ES-I3 (cell line): Measurements from ENCODE around the gene DIAPH3.
"Not testable (repeated sequence)": the region's sequence is repeated elsewhere in the genome, so short reads cannot be mapped to it uniquely, and the experiment has no call there.

ENCODE experiments used
- H3K36me3 ChIP-seq: 2 replicates; pipeline ENCODE4 v1.6.1; 2013; ENCODE audit warnings: mild to moderate bottlenecking, low read length, control low read depth, moderate library complexity; ENCODE audit not compliant: insufficient read depth
- H3K4me1 ChIP-seq: 2 replicates; pipeline ENCODE4 v1.6.1; 2013; ENCODE audit warnings: mild to moderate bottlenecking, control low read depth, low read length; ENCODE audit not compliant: insufficient read depth
- H3K9ac ChIP-seq: 2 replicates; pipeline ENCODE4 v1.6.1; 2013; ENCODE audit warnings: low read depth, mild to moderate bottlenecking, low read length, moderate library complexity
- H3K9me3 ChIP-seq: 2 replicates; pipeline ENCODE4 v1.6.1; 2013; ENCODE audit warnings: mild to moderate bottlenecking, low read length, moderate library complexity; ENCODE audit not compliant: control insufficient read depth, insufficient read depth

DIAPH3 gene

DNA sequence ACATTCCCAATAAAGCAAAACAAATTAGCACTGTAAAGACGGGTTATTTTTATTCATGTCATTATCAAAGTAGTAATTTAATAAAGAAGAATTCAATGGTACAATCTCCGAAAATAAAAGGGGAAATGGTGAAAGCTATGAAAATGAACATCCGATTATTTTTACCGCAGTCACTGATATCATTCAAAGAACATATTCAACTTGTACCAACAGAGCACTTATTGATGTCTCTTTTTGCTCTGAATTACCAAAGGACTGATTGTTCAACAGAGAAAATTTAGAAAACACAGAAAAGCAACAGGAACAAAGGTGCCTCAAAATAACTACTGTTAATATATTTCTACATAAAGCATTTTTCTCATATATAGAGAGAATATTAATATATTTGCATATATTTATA is 119.4 kb downstream of the DIAPH3 start:
- H3K9me3 ChIP-seq: no peaks in the 10 kb centered on the region
- H3K4me1 ChIP-seq: no peaks in the 10 kb centered on the region; the same call in 1 of the 2 replicates
- H3K9ac ChIP-seq: no peak overlapping the region
- no peaks in the 10 kb centered on the region for H3K36me3 ChIP-seq

GRCh38 chr13:60043262-60043661 is 120.5 kb downstream of the DIAPH3 start:
- Histone ChIP-seq H3K9me3 (no peaks in the 10 kb centered on the region), H3K36me3 (no peaks in the 10 kb centered on the region), H3K4me1 (no peaks in the 10 kb centered on the region; the same call in 1 of the 2 replicates), H3K9ac (no peak overlapping the region)

DNA sequence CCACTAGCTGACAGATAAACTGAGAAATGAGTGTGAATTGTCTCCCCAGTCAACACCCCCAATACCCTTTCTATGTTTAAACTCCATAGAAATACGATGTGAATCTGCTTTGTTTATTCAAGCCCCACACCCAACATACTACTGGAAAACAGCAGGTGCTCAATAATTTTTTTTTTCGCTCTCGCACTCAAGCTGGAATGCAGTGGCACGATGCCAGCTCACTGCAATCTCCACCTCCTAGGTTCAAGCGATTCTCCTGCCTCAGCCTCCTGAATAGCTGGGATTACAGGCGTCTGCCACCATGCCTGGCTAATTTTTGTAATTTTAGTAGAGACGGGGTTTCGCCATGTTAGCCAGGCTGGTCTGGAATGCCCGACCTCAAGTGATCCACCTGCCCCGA is 123.1 kb downstream of the DIAPH3 start:
- H3K4me1 ChIP-seq, H3K36me3 ChIP-seq, H3K9me3 ChIP-seq, H3K9ac ChIP-seq: not testable (repeated sequence)

GRCh38 chr13:60035874-60036273 is 127.9 kb downstream of the DIAPH3 start:
- Histone ChIP-seq H3K4me1 (no peaks in the 10 kb centered on the region), H3K9ac (no peak overlapping the region), H3K36me3 (no peaks in the 10 kb centered on the region), H3K9me3 (no peaks in the 10 kb centered on the region)

DNA sequence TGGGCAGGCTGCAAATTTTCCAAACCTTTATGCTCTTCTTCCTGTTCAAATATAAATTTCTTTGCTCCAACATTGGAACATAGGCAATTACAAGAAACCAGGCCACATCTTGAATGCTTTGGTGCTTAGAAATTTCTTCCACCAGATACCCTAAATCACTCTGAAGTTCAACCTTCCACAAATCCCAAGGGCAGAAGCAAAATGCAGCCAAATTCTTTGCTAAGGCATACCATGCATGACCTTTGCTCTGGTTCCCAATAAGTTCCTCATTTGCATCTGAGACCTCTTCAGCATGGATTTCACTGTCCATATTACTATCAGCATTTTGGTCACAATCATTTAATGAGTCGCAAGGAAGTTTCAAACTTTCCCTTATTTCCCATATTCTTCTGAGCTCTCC is 130.9 kb downstream of the DIAPH3 start:
- no peak overlapping the region for H3K9ac ChIP-seq
- H3K9me3 ChIP-seq: no peaks in the 10 kb centered on the region
- H3K36me3 ChIP-seq: no peaks in the 10 kb centered on the region
- H3K4me1 ChIP-seq: no peaks in the 10 kb centered on the region

GRCh38 chr13:60028021-60028420 is 135.7 kb downstream of the DIAPH3 start:
- Histone ChIP-seq H3K9ac (no peak overlapping the region), H3K36me3 (no peaks in the 10 kb centered on the region), H3K4me1 (no peaks in the 10 kb centered on the region), H3K9me3 (no peaks in the 10 kb centered on the region)

GRCh38 chr13:60026286-60026685 is 137.4 kb downstream of the DIAPH3 start:
- Histone ChIP-seq H3K9ac (no peak overlapping the region), H3K4me1 (no peaks in the 10 kb centered on the region), H3K36me3 (no peaks in the 10 kb centered on the region), H3K9me3 (no peaks in the 10 kb centered on the region)

GRCh38 chr13:60020288-60020687 is 143.4 kb downstream of the DIAPH3 start:
- no peaks in the 10 kb centered on the region for H3K9me3 ChIP-seq
- H3K36me3 ChIP-seq: no peaks in the 10 kb centered on the region
- H3K4me1 ChIP-seq: no peaks in the 10 kb centered on the region
- no peak overlapping the region for H3K9ac ChIP-seq

GRCh38 chr13:60019119-60019993 is 144.4 kb downstream of the DIAPH3 start:
- H3K9me3 ChIP-seq: no peaks in the 10 kb centered on the region
- H3K9ac ChIP-seq: no peak overlapping the region
- no peaks in the 10 kb centered on the region for H3K4me1 ChIP-seq
- H3K36me3 ChIP-seq: no peaks in the 10 kb centered on the region

DNA sequence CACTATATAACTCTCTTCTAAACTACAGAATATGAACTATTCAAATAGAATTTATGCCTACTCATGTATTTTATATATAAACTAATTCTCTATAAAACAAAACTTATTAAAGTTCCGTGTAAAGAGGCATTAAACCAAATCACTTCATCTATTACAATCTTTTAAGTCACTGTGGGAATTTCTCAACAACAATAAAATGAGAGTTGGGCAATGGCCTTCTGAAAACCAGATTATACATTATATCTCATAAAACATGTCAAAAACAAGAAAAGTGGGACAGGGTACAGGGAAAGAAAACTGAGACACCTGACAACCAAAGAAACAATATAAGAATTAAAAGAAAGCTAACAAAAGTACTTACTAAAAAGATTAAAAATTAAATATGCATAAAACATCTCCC is 145.2 kb downstream of the DIAPH3 start:
- H3K36me3 ChIP-seq: no peaks in the 10 kb centered on the region
- no peak overlapping the region for H3K9ac ChIP-seq
- H3K4me1 ChIP-seq: no peaks in the 10 kb centered on the region
- H3K9me3 ChIP-seq: no peaks in the 10 kb centered on the region

DNA sequence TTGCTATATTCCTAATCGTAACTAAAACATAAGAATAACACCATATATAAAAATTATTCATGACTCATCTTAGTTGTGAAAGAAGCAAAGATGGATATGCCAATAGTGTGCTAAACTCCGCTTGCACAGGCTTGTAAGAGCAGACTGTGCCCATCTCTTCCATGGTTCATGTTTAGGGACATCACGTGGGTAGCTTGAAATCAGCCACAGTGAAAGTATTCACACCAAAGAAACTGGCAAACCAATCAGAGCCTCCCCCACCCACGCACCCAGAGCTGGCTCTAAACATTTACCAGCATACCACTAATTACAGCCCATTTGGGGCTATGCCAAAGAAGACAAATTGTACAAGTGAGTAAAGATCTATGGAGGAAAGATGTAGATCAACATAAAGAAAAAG is 147.5 kb downstream of the DIAPH3 start:
- Histone ChIP-seq H3K9me3 (no peaks in the 10 kb centered on the region), H3K9ac (no peak overlapping the region), H3K4me1 (0 out of 2 replicates have a peak, but pooled peaks cover 7% of the 10 kb centered on the region), H3K36me3 (no peaks in the 10 kb centered on the region)

DNA sequence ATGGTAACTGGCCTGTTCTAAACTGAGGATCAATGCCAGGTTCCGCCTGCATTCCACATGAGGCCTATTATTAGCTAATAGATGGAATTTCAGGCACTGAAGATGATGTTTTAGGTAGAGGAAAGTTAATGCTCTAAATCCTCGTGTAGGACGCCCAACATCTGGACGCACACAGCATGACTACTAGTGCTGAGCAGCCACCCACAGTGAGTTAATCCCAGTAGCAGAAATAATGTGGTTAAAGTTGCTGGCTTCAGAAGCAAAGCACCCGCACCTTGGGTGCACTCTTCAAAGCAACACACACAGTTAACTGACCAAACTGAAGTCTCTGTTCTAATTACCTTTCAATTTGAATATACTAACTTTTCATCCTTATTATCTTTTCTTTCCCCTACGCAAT is 150.6 kb downstream of the DIAPH3 start:
- Histone ChIP-seq H3K9me3 (no peaks in the 10 kb centered on the region), H3K9ac (no peak overlapping the region), H3K36me3 (0 out of 2 replicates have a peak, but pooled peaks cover 2% of the 10 kb centered on the region), H3K4me1 (0 out of 2 replicates have a peak, but pooled peaks cover 7% of the 10 kb centered on the region)

GRCh38 chr13:60012488-60012887 is 151.2 kb downstream of the DIAPH3 start:
- H3K9ac ChIP-seq: no peak overlapping the region
- H3K4me1 ChIP-seq: 0 out of 2 replicates have a peak, but pooled peaks cover 7% of the 10 kb centered on the region
- 0 out of 2 replicates have a peak, but pooled peaks cover 2% of the 10 kb centered on the region for H3K36me3 ChIP-seq
- no peaks in the 10 kb centered on the region for H3K9me3 ChIP-seq

- 0 out of 2 replicates have a peak, but pooled peaks cover 7% of the 10 kb centered on the region for H3K4me1 ChIP-seq
- no peak overlapping the region for H3K9ac ChIP-seq
- no peaks in the 10 kb centered on the region for H3K9me3 ChIP-seq
- H3K36me3 ChIP-seq: 0 out of 2 replicates have a peak, but pooled peaks cover 2% of the 10 kb centered on the region
Measured at GRCh38 chr13:60009300-60010253, 154.2 kb downstream of the DIAPH3 start.
